Neural progenitor cell (in vitro differentiated cells): ENCODE data around the gene CCDC88B.

Source experiments
- CTCF ChIP-seq: fragments of 200-600 bp; sonication (generic); IDR thresholded peaks from 2 replicates; pipeline ENCODE4 v1.5.1; 2017; ENCODE audit warnings: antibody characterized with exemption, mild to moderate bottlenecking
- EZH2 ChIP-seq: fragments of 200-600 bp; sonication (generic); IDR thresholded peaks from 2 replicates; pipeline ENCODE4 v1.6.1; 2017; ENCODE audit warnings: antibody characterized with exemption, mild to moderate bottlenecking, moderate library complexity
- EZH2phosphoT487 ChIP-seq: fragments of 200-600 bp; sonication (generic); IDR thresholded peaks from 2 replicates; pipeline ENCODE4 v1.6.1; 2017; ENCODE audit warnings: antibody characterized with exemption

- TF ChIP-seq CTCF (peak; percentile 76), EZH2 (no peak), EZH2phosphoT487 (no peak)
These were observed 16.8 kb downstream of the CCDC88B start for GRCh38 chr11:64356498-64357411.
